Measurements from ENCODE around the gene OR10S1.
"Not testable (repeated sequence)": the region's sequence is repeated elsewhere in the genome, so short reads cannot be mapped to it uniquely, and the experiment has no call there.

Gene OR10S1

GRCh38 chr11:123977731-123978347 is at the start of gene OR10S1:
Gene OR10S1 (minus strand): TSS chr11:123977781. CDS start chr11:123977664, 117 bp downstream.
- no peak for DNase-seq

GRCh38 chr11:124026498-124026897 is 48.9 kb upstream of the OR10S1 start, which contains the start of gene OR10G8:
Gene OR10G8 (plus strand): TSS chr11:124026798. CDS start chr11:124029623, 2,825 bp downstream.
- DNase-seq = no peak

- DNase-seq = not testable (repeated sequence)
Measured at GRCh38 chr11:124015837-124016236, 38.3 kb upstream of the OR10S1 start.

- no peak for DNase-seq
Measured at GRCh38 chr11:124012697-124013096, 35.1 kb upstream of the OR10S1 start, which contains the start of gene OR10G4. Gene OR10G4 (plus strand): TSS chr11:124012997. CDS start chr11:124015575, 2,578 bp downstream.

GRCh38 chr11:123995119-123995518 is 17.5 kb upstream of the OR10S1 start, which contains the start of gene OR10G6:
Gene OR10G6 (minus strand): TSS chr11:123995161. CDS start chr11:123995161, 0 bp downstream.
- DNase-seq = no peak

- DNase-seq = no peak
Measured at GRCh38 chr11:123979311-123979710, 1.7 kb upstream of the OR10S1 start.

GRCh38 chr11:123976770-123977560 is 616 bp downstream of the OR10S1 start:
- no peak for DNase-seq

- DNase-seq = no peak
Measured at GRCh38 chr11:123973816-123974215, 3.8 kb downstream of the OR10S1 start.

GRCh38 chr11:123956752-123957151 is 20.8 kb downstream of the OR10S1 start:
- no peak for DNase-seq

GRCh38 chr11:123945132-123945531 is 32.4 kb downstream of the OR10S1 start:
- no peak for DNase-seq

GRCh38 chr11:123943738-123944137 is 33.8 kb downstream of the OR10S1 start, which contains the start of gene OR6T1:
Gene OR6T1 (minus strand): TSS chr11:123943838. CDS start chr11:123943838, 0 bp downstream.
- DNase-seq = no peak

GRCh38 chr11:123942413-123942812 is 35.2 kb downstream of the OR10S1 start:
- no peak for DNase-seq

GRCh38 chr11:123939317-123939716 is 38.3 kb downstream of the OR10S1 start, which contains the start of gene OR4D5:
Gene OR4D5 (plus strand): TSS chr11:123939617. CDS start chr11:123939617, 0 bp downstream.
- no peak for DNase-seq
